Measurements from ENCODE around the gene ABCA4. TPM values are rescaled to one million over a fixed set of nuclear protein-coding genes. Genes with fewer than 3 reads are reported as not detected.

ABCA4 gene
- total and polyA plus RNA-seq, 2 donors (not counting 3 experiments of a cell fraction or from before 2014, with no cell fraction given), result 2.3 to 4.9 TPM

DNA sequence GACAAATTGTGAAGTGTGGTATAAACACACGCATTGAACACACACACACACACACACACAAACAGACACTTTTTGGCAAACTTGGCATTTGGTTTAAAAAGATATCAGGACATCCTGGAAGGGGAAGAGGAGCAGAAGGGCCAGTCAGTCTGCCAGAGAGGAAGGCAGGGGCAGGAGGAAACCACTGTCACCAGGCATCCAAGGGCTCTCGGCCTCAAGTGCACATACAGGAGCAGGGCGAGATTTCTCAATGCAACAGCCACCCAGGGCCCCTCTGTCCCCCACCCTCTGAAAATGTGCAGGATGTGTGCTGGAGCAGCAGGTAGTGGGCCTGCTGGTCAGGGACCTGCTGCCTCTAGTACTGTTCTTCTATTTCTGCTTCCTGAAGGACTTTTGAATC is 71.2 kb downstream of the ABCA4 start:
- CTCF ChIA-PET, result interaction anchor here (0.8 to 32.6 kb wide), 4 partner anchors 10 to 285 kb away, joined by 3 to 1439 read pairs (median 28); no protein-coding TSS in a partner anchor
- peaks cover 56% of the 10 kb centered on the region for H3K4me1 ChIP-seq (ENCODE audit: control insufficient read depth, extremely low read depth, insufficient read depth, low read length)
- dilution Hi-C loops (cut with MboI; ENCODE audit: extremely low pct_ligation_motif_present, low sequenced_read_pairs), result no loop called here

More for the DNA sequence above, 71.2 kb downstream of the ABCA4 start:
- Histone ChIP-seq H4K20me1 (replicated peaks; ENCODE audit: control insufficient read depth, extremely low read depth, insufficient read depth, low read length) (no peaks in the 10 kb centered on the region), H3K9ac (replicated peaks; ENCODE audit: extremely low read depth, insufficient read depth, low read length) (no peak overlapping the region), H3K36me3 (ENCODE audit: control insufficient read depth in 2 of 2, extremely low read depth in 1 of 2, insufficient read depth in 2 of 2, low read length in 2 of 2) (no peaks in the 10 kb centered on the region), H3K27me3 (ENCODE audit: control insufficient read depth in 2 of 2, insufficient read depth in 2 of 2, low read length in 2 of 2) (no peaks in the 10 kb centered on the region), H3K4me2 (ENCODE audit: insufficient read depth, low read length) (no peak overlapping the region), H3K27ac (ENCODE audit: insufficient read depth, low read depth, low read length) (peak overlapping the region; percentile 99), H3K4me3 (replicated peaks in 1 of 3; ENCODE audit: insufficient read depth in 1 of 3, low read depth in 1 of 3, low read length in 3 of 3) (no peak overlapping the region), H3K79me2 (ENCODE audit: control insufficient read depth, insufficient read depth, low read length) (no peaks in the 10 kb centered on the region), H3K9me1 (replicated peaks; ENCODE audit: control insufficient read depth, extremely low read depth, insufficient read depth, low read length) (no peaks in the 10 kb centered on the region), H2AFZ (ENCODE audit: low read depth, low read length) (no peak overlapping the region), H3K9me3 (replicated peaks; ENCODE audit: control insufficient read depth, insufficient read depth, low read length) (no peaks in the 10 kb centered on the region)
- FAIRE-seq (no peak), DNase-seq (ENCODE audit: low read depth, low spot score) (no peak)
- BruUV-seq (replicated peaks), result no TSS peak
- POLR2A ChIA-PET, result interaction anchor here (2.4 kb wide), 1 partner anchor 14 kb away, joined by 6 read pairs; no protein-coding TSS in a partner anchor
- intact Hi-C loops (cut with micrococcal nuclease), result no loop called here
- TF ChIP-seq MYC (IDR thresholded peaks at IDR 0.05; ENCODE audit: low read depth, low read length) (no peak), POLR2AphosphoS5 (IDR thresholded peaks at IDR 0.05; ENCODE audit: insufficient read depth, low read depth, low read length) (no peak), JUN (IDR thresholded peaks at IDR 0.05; ENCODE audit: borderline replicate concordance, insufficient read depth, insufficient read length, low read depth) (no peak), FOS (IDR thresholded peaks at IDR 0.05; ENCODE audit: borderline replicate concordance, insufficient read depth, low read length) (no peak), POLR2A (IDR thresholded peaks at IDR 0.05; ENCODE audit: low read depth, low read length) (no peak), GATA2 (IDR thresholded peaks at IDR 0.05; ENCODE audit: insufficient read depth, insufficient read length, low read depth, low read length) (no peak), EZH2 (IDR thresholded peaks at IDR 0.05; ENCODE audit: borderline replicate concordance, low read depth, low read length, severe bottlenecking) (no peak)
- TF ChIP-seq, protein P1, sequence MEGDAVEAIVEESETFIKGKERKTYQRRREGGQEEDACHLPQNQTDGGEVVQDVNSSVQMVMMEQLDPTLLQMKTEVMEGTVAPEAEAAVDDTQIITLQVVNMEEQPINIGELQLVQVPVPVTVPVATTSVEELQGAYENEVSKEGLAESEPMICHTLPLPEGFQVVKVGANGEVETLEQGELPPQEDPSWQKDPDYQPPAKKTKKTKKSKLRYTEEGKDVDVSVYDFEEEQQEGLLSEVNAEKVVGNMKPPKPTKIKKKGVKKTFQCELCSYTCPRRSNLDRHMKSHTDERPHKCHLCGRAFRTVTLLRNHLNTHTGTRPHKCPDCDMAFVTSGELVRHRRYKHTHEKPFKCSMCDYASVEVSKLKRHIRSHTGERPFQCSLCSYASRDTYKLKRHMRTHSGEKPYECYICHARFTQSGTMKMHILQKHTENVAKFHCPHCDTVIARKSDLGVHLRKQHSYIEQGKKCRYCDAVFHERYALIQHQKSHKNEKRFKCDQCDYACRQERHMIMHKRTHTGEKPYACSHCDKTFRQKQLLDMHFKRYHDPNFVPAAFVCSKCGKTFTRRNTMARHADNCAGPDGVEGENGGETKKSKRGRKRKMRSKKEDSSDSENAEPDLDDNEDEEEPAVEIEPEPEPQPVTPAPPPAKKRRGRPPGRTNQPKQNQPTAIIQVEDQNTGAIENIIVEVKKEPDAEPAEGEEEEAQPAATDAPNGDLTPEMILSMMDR (IDR thresholded peaks at IDR 0.05; ENCODE audit: extremely low read depth in 1 of 2, insufficient read depth in 1 of 2, low read depth in 1 of 2, low read length in 2 of 2), result no peak
- TF ChIP-seq, protein P2, sequence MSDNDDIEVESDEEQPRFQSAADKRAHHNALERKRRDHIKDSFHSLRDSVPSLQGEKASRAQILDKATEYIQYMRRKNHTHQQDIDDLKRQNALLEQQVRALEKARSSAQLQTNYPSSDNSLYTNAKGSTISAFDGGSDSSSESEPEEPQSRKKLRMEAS (IDR thresholded peaks at IDR 0.05; ENCODE audit: insufficient read depth, insufficient read length), result no peak

All from endothelial cell of umbilical vein (primary cell).